IMR-90 (cell line): Measurements from ENCODE around the gene SCFD2. TPM values are rescaled to one million over a fixed set of nuclear protein-coding genes. Genes with fewer than 3 reads are reported as not detected.

ENCODE experiments used
- ATAC-seq: fragments of 200-7000 bp; cut with Tn5 transposase; 2 replicates; pipeline ENCODE4 v1.9.1; 2020; ENCODE audit warnings: low read depth, mild to moderate bottlenecking, moderate library complexity
- BruUV-seq: library from RNA; stranded (reverse); fragments of 400-500 nt; replicated peaks from 2 replicates; lab custom pipeline; 2021; lab: Mats Ljungman, UMichigan
- CTCF ChIA-PET: fragments of 300-600 bp; formaldehyde crosslinking; extraction: SDS; loops from one replicate; lab custom pipeline; 2021; ENCODE audit warnings: antibody characterized with exemption; lab: Yijun Ruan, JAX
- POLR2A ChIA-PET: fragments of 300-600 bp; sonication (Branson Sonifier 250); formaldehyde crosslinking; loops from one replicate; lab custom pipeline; 2022; ENCODE audit warnings: antibody characterized with exemption; ENCODE audit not compliant: unreplicated experiment; lab: Charles Lee
- DNase-seq: peaks from one replicate; pipeline ENCODE4 v3.0.0; 2013
- H2AFZ ChIP-seq: replicated peaks from 2 replicates; pipeline ENCODE3; 2013; ENCODE audit warnings: low read length, mild to moderate bottlenecking; ENCODE audit not compliant: poor library complexity
- H2AK5ac ChIP-seq: 2 replicates; pipeline ENCODE4 v1.6.1; 2013; ENCODE audit warnings: low read depth, low read length, inconsistent platforms
- H2AK9ac ChIP-seq: replicated peaks from 2 replicates; pipeline ENCODE3; 2013; ENCODE audit warnings: mild to moderate bottlenecking, low read depth, low read length, moderate library complexity; ENCODE audit not compliant: poor library complexity
- H2BK120ac ChIP-seq: 2 replicates; pipeline ENCODE4 v1.6.1; 2013; ENCODE audit warnings: low read depth, low read length, inconsistent platforms
- H2BK15ac ChIP-seq: 3 replicates; pipeline ENCODE4 v1.6.1; 2013; ENCODE audit warnings: low read depth, low read length, inconsistent platforms
- H2BK20ac ChIP-seq: 2 replicates; pipeline ENCODE4 v1.6.1; 2013; ENCODE audit warnings: low read depth, mild to moderate bottlenecking, inconsistent platforms, low read length, moderate library complexity
- H2BK5ac ChIP-seq: 2 replicates; pipeline ENCODE4 v1.6.1; 2013; ENCODE audit warnings: mild to moderate bottlenecking, low read depth, low read length, inconsistent platforms; ENCODE audit not compliant: poor library complexity, severe bottlenecking
- H3K14ac ChIP-seq: replicated peaks from 2 replicates; pipeline ENCODE4 v1.6.1; 2013; ENCODE audit warnings: low read depth, low read length, inconsistent platforms
- H3K18ac ChIP-seq: 2 replicates; pipeline ENCODE4 v1.6.1; 2013; ENCODE audit warnings: low read depth, low read length, control low read depth
- H3K23ac ChIP-seq: 2 replicates; pipeline ENCODE4 v1.6.1; 2013; ENCODE audit warnings: low read depth, low read length, inconsistent platforms
- H3K27ac ChIP-seq: 2 replicates; pipeline ENCODE4 v1.5.1; 2013; ENCODE audit warnings: mild to moderate bottlenecking, control low read depth, low read length; ENCODE audit not compliant: insufficient read depth
- H3K27me3 ChIP-seq: 2 replicates; pipeline ENCODE4 v1.6.1; 2013; ENCODE audit warnings: low read length; ENCODE audit not compliant: control insufficient read depth, insufficient read depth
- H3K36me3 ChIP-seq: 2 replicates; pipeline ENCODE4 v1.6.1; 2013; ENCODE audit warnings: low read length, mixed read lengths; ENCODE audit not compliant: control insufficient read depth, insufficient read depth
- H3K4ac ChIP-seq: 2 replicates; pipeline ENCODE4 v1.6.1; 2013; ENCODE audit warnings: low read depth, low read length, inconsistent platforms
- H3K4me1 ChIP-seq: 2 replicates; pipeline ENCODE4 v1.6.1; 2013; ENCODE audit warnings: low read length, mixed read lengths; ENCODE audit not compliant: control insufficient read depth, insufficient read depth
- H3K4me2 ChIP-seq: 2 replicates; pipeline ENCODE4 v1.6.1; 2013; ENCODE audit warnings: low read depth, mild to moderate bottlenecking, control low read depth, low read length, moderate library complexity
- H3K4me3 ChIP-seq: 2 replicates; pipeline ENCODE4 v1.5.1; 2013; ENCODE audit warnings: low read depth, mild to moderate bottlenecking, control low read depth, low read length, moderate library complexity; ENCODE audit not compliant: insufficient read depth
- H3K56ac ChIP-seq: 2 replicates; pipeline ENCODE4 v1.6.1; 2013; ENCODE audit warnings: low read length, inconsistent platforms; ENCODE audit not compliant: insufficient read depth; ENCODE audit errors: extremely low read depth
- H3K79me1 ChIP-seq, 2 experiments: 2 replicates each; pipeline ENCODE4 v1.6.1; 2013; ENCODE audit warnings: low read length in 2 of 2, inconsistent platforms in 1 of 2, low read depth in 1 of 2
- H3K9ac ChIP-seq: 2 replicates; pipeline ENCODE4 v1.6.1; 2013; ENCODE audit warnings: low read depth, low read length, control low read depth
- H3K9me1 ChIP-seq: 2 replicates; pipeline ENCODE4 v1.6.1; 2013; ENCODE audit warnings: low read length, inconsistent platforms; ENCODE audit not compliant: insufficient read depth
- H3K9me3 ChIP-seq: 2 replicates; pipeline ENCODE4 v1.6.1; 2013; ENCODE audit warnings: low read length; ENCODE audit not compliant: control insufficient read depth, insufficient read depth
- H4K20me1 ChIP-seq: 2 replicates; pipeline ENCODE4 v1.6.1; 2013; ENCODE audit warnings: low read length, inconsistent platforms; ENCODE audit not compliant: insufficient read depth
- H4K5ac ChIP-seq: 2 replicates; pipeline ENCODE4 v1.6.1; 2013; ENCODE audit warnings: mild to moderate bottlenecking, low read depth, low read length, control low read depth
- H4K8ac ChIP-seq, 2 experiments: 2 replicates each; pipeline ENCODE4 v1.6.1; 2013; ENCODE audit warnings: low read depth in 2 of 2, low read length in 2 of 2, control low read depth in 1 of 2, inconsistent platforms in 1 of 2
- H4K91ac ChIP-seq: 2 replicates; pipeline ENCODE4 v1.6.1; 2013; ENCODE audit warnings: low read depth, low read length, inconsistent platforms; ENCODE audit not compliant: insufficient read depth
- BHLHE40 ChIP-seq: fragments of 150-350 bp; IDR thresholded peaks from 2 replicates; pipeline ENCODE4 v1.6.1; 2016; ENCODE audit warnings: mild to moderate bottlenecking, low read depth, low read length
- CEBPB ChIP-seq: IDR thresholded peaks from 2 replicates; pipeline ENCODE4 v1.6.1; 2012; ENCODE audit warnings: low read depth, low read length, improper control_type of control experiment
- CHD1 ChIP-seq: IDR thresholded peaks from 2 replicates; pipeline ENCODE4 v1.6.1; 2012; ENCODE audit warnings: low read depth, low read length, improper control_type of control experiment
- FOS ChIP-seq: fragments of 150-350 bp; IDR thresholded peaks from 2 replicates; pipeline ENCODE4 v1.6.1; 2016; ENCODE audit warnings: low read depth, low read length
- MAFK ChIP-seq: IDR thresholded peaks from 2 replicates; pipeline ENCODE4 v1.6.1; 2012; ENCODE audit warnings: low read depth, low read length, improper control_type of control experiment
- MAZ ChIP-seq: IDR thresholded peaks from 2 replicates; pipeline ENCODE4 v1.6.1; 2012; ENCODE audit warnings: low read depth, mild to moderate bottlenecking, low read length, improper control_type of control experiment, moderate library complexity, borderline replicate concordance
- MXI1 ChIP-seq: IDR thresholded peaks from 2 replicates; pipeline ENCODE4 v1.6.1; 2012; ENCODE audit warnings: low read depth, mild to moderate bottlenecking, low read length, moderate library complexity, borderline replicate concordance
- POLR2A ChIP-seq: IDR thresholded peaks from 2 replicates; pipeline ENCODE4 v1.6.1; 2012; ENCODE audit warnings: mild to moderate bottlenecking, low read depth, low read length
- RCOR1 ChIP-seq: IDR thresholded peaks from 2 replicates; pipeline ENCODE4 v1.6.1; 2012; ENCODE audit warnings: mild to moderate bottlenecking, low read length, improper control_type of control experiment; ENCODE audit not compliant: insufficient replicate concordance
- RFX5 ChIP-seq: IDR thresholded peaks from 2 replicates; pipeline ENCODE4 v1.8.0; 2012; ENCODE audit warnings: low read depth, mild to moderate bottlenecking, low read length, moderate library complexity
- SMC3 ChIP-seq: fragments of 150-350 bp; IDR thresholded peaks from 2 replicates; pipeline ENCODE4 v1.6.1; 2016; ENCODE audit warnings: low read depth, mild to moderate bottlenecking, antibody characterized with exemption, low read length, moderate library complexity
- WGBS, 2 experiments: methylation state at CpG; one replicate each; pipeline versions ENCODE4 v1.1.5 to v1.1.7; 2013; ENCODE audit warnings: missing lambda C conversion rate in 2 of 2; ENCODE audit not compliant: insufficient read length in 1 of 2; ENCODE audit errors: extremely low coverage in 2 of 2; 5-methylcytosine and 5-hydroxymethylcytosine counted together
- dilution Hi-C: fragments of 300-500 bp; cut with HindIII; formaldehyde crosslinking; loops from one replicate; pipeline ENCODE4 v1.14.3; 2018; ENCODE audit warnings: low sequenced_read_pairs; ENCODE audit not compliant: unreplicated experiment
- in situ Hi-C: fragments of 300-500 bp; cut with MboI; formaldehyde crosslinking; loops from 3 replicates; pipeline ENCODE4 v1.14.3; 2019; ENCODE audit warnings: low sequenced_read_pairs, inconsistent platforms, mixed read lengths
- intact Hi-C: fragments of 100-400 bp; cut with micrococcal nuclease; formaldehyde crosslinking; loops from 2 replicates; pipeline ENCODE4 v1.10.0; 2022
- polyA plus RNA-seq, 3 experiments: library from polyadenylated mRNA; depleted of rRNA; stranded (reverse); fragments of >200 nt; gene quantifications; 2 replicates each; pipeline ENCODE4 v1.2.3, GENCODE V29; 2012; ENCODE audit warnings: low replicate concordance in 1 of 3
- total RNA-seq: library from RNA; depleted of rRNA; stranded (reverse); fragments of >200 nt; gene quantifications from 2 replicates; pipeline ENCODE4 v1.2.3, GENCODE V29; 2012
- TF ChIP-seq, protein P1 (sequence below): fragments of 150-350 bp; IDR thresholded peaks from 2 replicates; pipeline ENCODE4 v1.6.1; 2016; ENCODE audit warnings: low read depth, mild to moderate bottlenecking, low read length, moderate library complexity, borderline replicate concordance
- TF ChIP-seq, protein P2 (sequence below): conservative IDR thresholded peaks from 2 replicates; pipeline ENCODE4 v1.5.1; 2012; ENCODE audit warnings: mild to moderate bottlenecking, low read depth, low read length, improper control_type of control experiment
- TF ChIP-seq, protein P3 (sequence below): fragments of 150-350 bp; IDR thresholded peaks from 2 replicates; pipeline ENCODE4 v1.6.1; 2017; ENCODE audit warnings: mild to moderate bottlenecking, antibody characterized with exemption, low read length, low read depth

SCFD2 gene
- total and polyA plus RNA-seq, 2 of the 4 experiments (the other 2 are of a cell fraction), result 18.9 to 62.4 TPM

DNA sequence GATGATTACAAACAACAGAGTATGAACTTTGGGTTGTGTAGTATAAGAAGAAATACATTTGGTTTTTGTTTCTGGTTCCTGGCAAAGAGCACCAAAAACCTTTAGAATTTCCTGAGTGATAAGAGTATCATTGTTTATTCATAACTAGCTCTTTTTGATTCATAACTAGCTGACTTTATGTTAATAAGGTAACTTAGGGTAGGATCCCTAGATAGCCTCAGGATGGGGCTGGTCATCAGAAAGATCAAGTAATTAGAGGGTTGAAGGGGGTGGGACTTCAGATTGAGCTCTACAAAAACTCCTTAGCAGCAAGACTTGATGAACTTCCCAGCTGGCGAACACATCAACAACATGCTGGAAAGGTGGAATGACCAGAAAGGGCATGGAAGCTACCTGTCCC lies 166.5 kb downstream of the SCFD2 start:
- Histone ChIP-seq H3K27me3 (no peaks in the 10 kb centered on the region), H2BK15ac (peak overlapping the region; percentile 57; the same call in 1 of the 3 replicates), H3K4me3 (no peak overlapping the region), H3K23ac (no peak overlapping the region), H3K56ac (no peak overlapping the region), H3K4ac (peak overlapping the region; percentile 50; the same call in 1 of the 2 replicates), H2AFZ (no peak overlapping the region), H2AK9ac (no peak overlapping the region), H2BK20ac (0 out of 2 replicates have a peak overlapping the region, but pooled peaks have one; percentile 34), H4K91ac (peak overlapping the region; percentile 21; the same call in 1 of the 2 replicates), H2AK5ac (no peak overlapping the region; the same call in 1 of the 2 replicates), H4K20me1 (no peaks in the 10 kb centered on the region), H3K4me1 (no peaks in the 10 kb centered on the region), H3K9me3 (no peaks in the 10 kb centered on the region), H3K18ac (no peak overlapping the region), H3K9me1 (no peaks in the 10 kb centered on the region), H3K27ac (no peak overlapping the region), H2BK120ac (no peak overlapping the region), H3K4me2 (no peak overlapping the region), H3K9ac (no peak overlapping the region), H3K36me3 (no peaks in the 10 kb centered on the region), H3K14ac (no peak overlapping the region), H4K8ac (peak overlapping the region; percentile 11 to 36; a peak in 1 of 4 replicates), H4K5ac (no peak overlapping the region; the same call in 1 of the 2 replicates), H2BK5ac (no peak overlapping the region), H3K79me1 (peaks cover 0 to 4% of the 10 kb centered on the region in 2 experiments; a peak in 1 of 4 replicates)
- in situ Hi-C loops, result loop anchor here (5.0 to 25.0 kb wide), 4 partner anchors 175 to 1038 kb away; no protein-coding TSS in a partner anchor
- WGBS, 2 experiments, result no CpG with 5 or more reads among the region's 1 CpG
- no peak for DNase-seq
- TF ChIP-seq SMC3 (no peak), MAFK (no peak), RCOR1 (no peak), CHD1 (no peak), POLR2A (no peak), MXI1 (no peak), BHLHE40 (no peak), FOS (no peak), RFX5 (no peak), MAZ (no peak), CEBPB (no peak)
- TF ChIP-seq, protein P1, sequence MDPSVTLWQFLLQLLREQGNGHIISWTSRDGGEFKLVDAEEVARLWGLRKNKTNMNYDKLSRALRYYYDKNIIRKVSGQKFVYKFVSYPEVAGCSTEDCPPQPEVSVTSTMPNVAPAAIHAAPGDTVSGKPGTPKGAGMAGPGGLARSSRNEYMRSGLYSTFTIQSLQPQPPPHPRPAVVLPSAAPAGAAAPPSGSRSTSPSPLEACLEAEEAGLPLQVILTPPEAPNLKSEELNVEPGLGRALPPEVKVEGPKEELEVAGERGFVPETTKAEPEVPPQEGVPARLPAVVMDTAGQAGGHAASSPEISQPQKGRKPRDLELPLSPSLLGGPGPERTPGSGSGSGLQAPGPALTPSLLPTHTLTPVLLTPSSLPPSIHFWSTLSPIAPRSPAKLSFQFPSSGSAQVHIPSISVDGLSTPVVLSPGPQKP, result no peak
- TF ChIP-seq, protein P2, sequence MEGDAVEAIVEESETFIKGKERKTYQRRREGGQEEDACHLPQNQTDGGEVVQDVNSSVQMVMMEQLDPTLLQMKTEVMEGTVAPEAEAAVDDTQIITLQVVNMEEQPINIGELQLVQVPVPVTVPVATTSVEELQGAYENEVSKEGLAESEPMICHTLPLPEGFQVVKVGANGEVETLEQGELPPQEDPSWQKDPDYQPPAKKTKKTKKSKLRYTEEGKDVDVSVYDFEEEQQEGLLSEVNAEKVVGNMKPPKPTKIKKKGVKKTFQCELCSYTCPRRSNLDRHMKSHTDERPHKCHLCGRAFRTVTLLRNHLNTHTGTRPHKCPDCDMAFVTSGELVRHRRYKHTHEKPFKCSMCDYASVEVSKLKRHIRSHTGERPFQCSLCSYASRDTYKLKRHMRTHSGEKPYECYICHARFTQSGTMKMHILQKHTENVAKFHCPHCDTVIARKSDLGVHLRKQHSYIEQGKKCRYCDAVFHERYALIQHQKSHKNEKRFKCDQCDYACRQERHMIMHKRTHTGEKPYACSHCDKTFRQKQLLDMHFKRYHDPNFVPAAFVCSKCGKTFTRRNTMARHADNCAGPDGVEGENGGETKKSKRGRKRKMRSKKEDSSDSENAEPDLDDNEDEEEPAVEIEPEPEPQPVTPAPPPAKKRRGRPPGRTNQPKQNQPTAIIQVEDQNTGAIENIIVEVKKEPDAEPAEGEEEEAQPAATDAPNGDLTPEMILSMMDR, result no peak
- TF ChIP-seq, protein P3, sequence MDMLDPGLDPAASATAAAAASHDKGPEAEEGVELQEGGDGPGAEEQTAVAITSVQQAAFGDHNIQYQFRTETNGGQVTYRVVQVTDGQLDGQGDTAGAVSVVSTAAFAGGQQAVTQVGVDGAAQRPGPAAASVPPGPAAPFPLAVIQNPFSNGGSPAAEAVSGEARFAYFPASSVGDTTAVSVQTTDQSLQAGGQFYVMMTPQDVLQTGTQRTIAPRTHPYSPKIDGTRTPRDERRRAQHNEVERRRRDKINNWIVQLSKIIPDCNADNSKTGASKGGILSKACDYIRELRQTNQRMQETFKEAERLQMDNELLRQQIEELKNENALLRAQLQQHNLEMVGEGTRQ, result no peak
- intact Hi-C loops, result loop anchor here (5.0 to 10.0 kb wide), 8 partner anchors 255 to 863 kb away; partner anchors contain the start of gene CHIC2
- BruUV-seq, result no TSS peak
- dilution Hi-C loops, result no loop called here
- ATAC-seq, result no peak
- POLR2A ChIA-PET, result no interaction called here
- CTCF ChIA-PET, result interaction anchor here (0.5 to 1.1 kb wide), 2 partner anchors 10 to 56 kb away, joined by 3 read pairs; no protein-coding TSS in a partner anchor
